Neural cell (in vitro differentiated cells): ENCODE results near the gene TMCO4. TPM values are rescaled to one million over a fixed set of nuclear protein-coding genes. Genes with fewer than 3 reads are reported as not detected.

ENCODE experiments used
- H2AFZ ChIP-seq: fragments of 200-600, 300-800 bp; sonication (generic), shearing (Covaris generic); 2 replicates; pipeline ENCODE4 v1.6.0; 2014; ENCODE audit warnings: low read depth, mild to moderate bottlenecking, antibody characterized with exemption, low read length, moderate library complexity
- H3F3A ChIP-seq: fragments of 200-600 bp; shearing (Covaris generic); 2 replicates; pipeline ENCODE4 v1.6.1; 2016; ENCODE audit warnings: mild to moderate bottlenecking, moderate library complexity, mixed read lengths, antibody characterized with exemption, low read length; ENCODE audit not compliant: insufficient read depth, poor library complexity, severe bottlenecking
- H3K27ac ChIP-seq: fragments of 200-600, 300-800 bp; sonication (generic), shearing (Covaris generic); 2 replicates; pipeline ENCODE4 v1.5.1; 2014; ENCODE audit warnings: mild to moderate bottlenecking, low read length, moderate library complexity
- H3K27me3 ChIP-seq: fragments of 300-800, 200-600 bp; sonication (generic), shearing (Covaris generic); 2 replicates; pipeline ENCODE4 v1.6.0; 2014; ENCODE audit warnings: mild to moderate bottlenecking, low read depth, low read length, moderate library complexity; ENCODE audit not compliant: insufficient read depth
- H3K36me3 ChIP-seq: fragments of 300-800, 200-600 bp; sonication (generic), shearing (Covaris generic); 2 replicates; pipeline ENCODE4 v1.5.1; 2014; ENCODE audit warnings: mild to moderate bottlenecking, antibody characterized with exemption, low read length, moderate library complexity; ENCODE audit not compliant: insufficient read depth
- H3K4me2 ChIP-seq: fragments of 300-800, 200-600 bp; sonication (generic), shearing (Covaris generic); 2 replicates; pipeline ENCODE4 v1.6.0; 2014; ENCODE audit warnings: mild to moderate bottlenecking, low read length
- H3K4me3 ChIP-seq: fragments of 300-800, 200-600 bp; sonication (generic), shearing (Covaris generic); 2 replicates; pipeline ENCODE4 v1.5.1; 2014; ENCODE audit warnings: mild to moderate bottlenecking, low read length, moderate library complexity
- H3K79me2 ChIP-seq: fragments of 200-600 bp; shearing (Covaris generic); replicated peaks from 2 replicates; pipeline ENCODE4 v1.6.0; 2014; ENCODE audit warnings: mild to moderate bottlenecking, low read length, moderate library complexity; ENCODE audit not compliant: insufficient read depth
- H3K9ac ChIP-seq: fragments of 300-800, 200-600 bp; sonication (generic), shearing (Covaris generic); 2 replicates; pipeline ENCODE4 v1.6.1; 2016; ENCODE audit warnings: mild to moderate bottlenecking, low read length, mixed read lengths
- H3K9me2 ChIP-seq: fragments of 200-600 bp; shearing (Covaris generic); 2 replicates; pipeline ENCODE4 v1.6.1; 2016; ENCODE audit warnings: mild to moderate bottlenecking, low read length, mixed read lengths; ENCODE audit not compliant: insufficient read depth
- H3K9me3 ChIP-seq: fragments of 200-600, 300-800 bp; sonication (generic), shearing (Covaris generic); 2 replicates; pipeline ENCODE4 v1.6.1; 2016; ENCODE audit warnings: mild to moderate bottlenecking, mixed run types, low read length, moderate library complexity, mixed read lengths
- H4K20me1 ChIP-seq: fragments of 200-600 bp; shearing (Covaris generic); 2 replicates; pipeline ENCODE4 v1.6.1; 2016; ENCODE audit warnings: mild to moderate bottlenecking, mixed run types; ENCODE audit not compliant: insufficient read depth
- EP300 ChIP-seq: fragments of 450-650 bp; conservative IDR thresholded peaks from 2 replicates; pipeline ENCODE4 v1.6.1; 2014; ENCODE audit warnings: antibody characterized with exemption, mild to moderate bottlenecking, moderate library complexity; ENCODE audit not compliant: poor library complexity, severe bottlenecking
- EZH2 ChIP-seq: fragments of 200-600, 300-800 bp; shearing (Covaris generic), sonication (generic); IDR thresholded peaks from 2 replicates; pipeline ENCODE4 v1.6.1; 2014; ENCODE audit warnings: antibody characterized with exemption, low read length, borderline replicate concordance, mild to moderate bottlenecking; ENCODE audit not compliant: insufficient read depth, poor library complexity, severe bottlenecking
- MXI1 ChIP-seq: fragments of 450-650 bp; conservative IDR thresholded peaks from 2 replicates; pipeline ENCODE4 v1.6.1; 2014; ENCODE audit warnings: antibody characterized with exemption, mild to moderate bottlenecking; ENCODE audit not compliant: poor library complexity, severe bottlenecking
- POLR2AphosphoS5 ChIP-seq: IDR thresholded peaks from 2 replicates; pipeline ENCODE4 v1.6.1; 2012
- RAD21 ChIP-seq: fragments of 450-650 bp; conservative IDR thresholded peaks from 2 replicates; pipeline ENCODE4 v1.6.1; 2014; ENCODE audit warnings: antibody characterized with exemption, mild to moderate bottlenecking, moderate library complexity
- SMC3 ChIP-seq: fragments of 450-650 bp; conservative IDR thresholded peaks from 2 replicates; pipeline ENCODE4 v1.6.1; 2014; ENCODE audit warnings: antibody characterized with exemption, mild to moderate bottlenecking, moderate library complexity; ENCODE audit not compliant: poor library complexity
- TAF1 ChIP-seq: IDR thresholded peaks from 2 replicates; pipeline ENCODE4 v1.6.1; 2012; ENCODE audit warnings: low read depth
- polyA plus RNA-seq: library from polyadenylated mRNA; depleted of rRNA; stranded (reverse); fragments of >200 nt; gene quantifications from 2 replicates; pipeline ENCODE4 v1.2.3, GENCODE V29; 2014
- TF ChIP-seq, protein P1 (sequence below): fragments of 450-650 bp; IDR thresholded peaks from 2 replicates; pipeline ENCODE4 v1.5.1; 2014; ENCODE audit warnings: antibody characterized with exemption, mild to moderate bottlenecking, moderate library complexity; ENCODE audit not compliant: poor library complexity, severe bottlenecking
- TF ChIP-seq, protein P2 (sequence below): IDR thresholded peaks from 2 replicates; pipeline ENCODE4 v1.6.1; 2012; ENCODE audit warnings: borderline replicate concordance

TMCO4 gene
- polyA plus RNA-seq, 1 donor from 2014 or later, result not detected

DNA sequence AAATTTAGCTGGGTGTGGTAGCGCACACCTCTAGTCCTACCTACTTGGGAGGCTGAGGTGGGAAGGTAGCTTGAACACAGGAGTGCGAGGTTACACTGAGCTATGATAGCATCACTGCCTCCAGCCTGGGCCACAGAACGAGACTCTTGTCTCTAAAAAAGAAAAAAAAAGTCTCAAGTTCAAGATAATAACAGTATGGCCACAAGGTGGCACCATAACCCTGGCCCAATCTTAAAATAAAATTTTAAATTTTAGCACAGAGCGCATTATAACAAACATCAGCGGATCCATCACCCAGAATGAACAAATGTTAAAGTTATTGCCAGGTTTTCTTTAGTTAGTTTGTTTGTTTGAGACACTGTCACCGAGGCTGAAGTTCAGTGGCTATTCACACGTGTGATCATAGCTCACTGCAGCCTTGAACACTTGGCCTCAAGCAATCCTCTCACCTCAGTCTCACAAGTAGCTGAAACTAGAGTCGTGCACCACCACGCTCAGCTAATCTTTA, 137.9 kb downstream of the TMCO4 start:
- Histone ChIP-seq H3K9me3 (no peaks in the 10 kb centered on the region), H3K27ac (no peak overlapping the region), H3K9ac (no peak overlapping the region), H3K4me3 (no peak overlapping the region), H3K79me2 (no peaks in the 10 kb centered on the region), H3K36me3 (no peaks in the 10 kb centered on the region), H2AFZ (no peak overlapping the region), H3F3A (no peaks in the 10 kb centered on the region), H3K27me3 (peaks cover 38% of the 10 kb centered on the region), H3K9me2 (no peaks in the 10 kb centered on the region), H3K4me2 (no peak overlapping the region), H4K20me1 (peaks cover 3% of the 10 kb centered on the region)
- TF ChIP-seq SMC3 (peak; percentile 78), RAD21 (peak; percentile 81), EZH2 (no peak), TAF1 (no peak), EP300 (no peak)
- TF ChIP-seq, protein P1, sequence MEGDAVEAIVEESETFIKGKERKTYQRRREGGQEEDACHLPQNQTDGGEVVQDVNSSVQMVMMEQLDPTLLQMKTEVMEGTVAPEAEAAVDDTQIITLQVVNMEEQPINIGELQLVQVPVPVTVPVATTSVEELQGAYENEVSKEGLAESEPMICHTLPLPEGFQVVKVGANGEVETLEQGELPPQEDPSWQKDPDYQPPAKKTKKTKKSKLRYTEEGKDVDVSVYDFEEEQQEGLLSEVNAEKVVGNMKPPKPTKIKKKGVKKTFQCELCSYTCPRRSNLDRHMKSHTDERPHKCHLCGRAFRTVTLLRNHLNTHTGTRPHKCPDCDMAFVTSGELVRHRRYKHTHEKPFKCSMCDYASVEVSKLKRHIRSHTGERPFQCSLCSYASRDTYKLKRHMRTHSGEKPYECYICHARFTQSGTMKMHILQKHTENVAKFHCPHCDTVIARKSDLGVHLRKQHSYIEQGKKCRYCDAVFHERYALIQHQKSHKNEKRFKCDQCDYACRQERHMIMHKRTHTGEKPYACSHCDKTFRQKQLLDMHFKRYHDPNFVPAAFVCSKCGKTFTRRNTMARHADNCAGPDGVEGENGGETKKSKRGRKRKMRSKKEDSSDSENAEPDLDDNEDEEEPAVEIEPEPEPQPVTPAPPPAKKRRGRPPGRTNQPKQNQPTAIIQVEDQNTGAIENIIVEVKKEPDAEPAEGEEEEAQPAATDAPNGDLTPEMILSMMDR, result peak; percentile 86

DNA sequence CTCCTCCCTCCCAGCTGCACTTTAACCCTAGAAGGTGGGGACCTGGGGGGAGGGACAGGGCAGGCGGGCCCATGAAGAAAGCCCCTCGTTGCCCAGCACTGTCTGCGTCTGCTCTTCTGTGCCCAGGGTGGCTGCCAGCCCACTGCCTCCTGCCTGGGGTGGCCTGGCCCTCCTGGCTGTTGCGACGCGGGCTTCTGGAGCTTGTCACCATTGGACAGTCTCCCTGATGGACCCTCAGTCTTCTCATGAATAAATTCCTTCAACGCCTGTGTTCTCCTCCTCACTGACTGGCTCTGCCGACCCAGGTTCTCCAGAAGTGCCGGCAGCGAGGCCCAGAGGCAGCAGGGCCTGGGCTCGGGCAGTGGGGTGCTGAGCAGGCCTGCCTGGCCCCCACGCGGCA, 141.5 kb downstream of the TMCO4 start:
- no peaks in the 10 kb centered on the region for H3K79me2 ChIP-seq
- H3K4me2 ChIP-seq, result no peak overlapping the region
- H3F3A ChIP-seq, result no peaks in the 10 kb centered on the region
- no peak overlapping the region for H2AFZ ChIP-seq
- H3K27ac ChIP-seq, result no peak overlapping the region
- no peak overlapping the region for H3K4me3 ChIP-seq
- H4K20me1 ChIP-seq, result peaks cover 3% of the 10 kb centered on the region
- H3K9ac ChIP-seq, result no peak overlapping the region
- peaks cover 5% of the 10 kb centered on the region for H3K27me3 ChIP-seq
- no peaks in the 10 kb centered on the region for H3K9me2 ChIP-seq
- no peaks in the 10 kb centered on the region for H3K9me3 ChIP-seq
- no peaks in the 10 kb centered on the region for H3K36me3 ChIP-seq
- TF ChIP-seq EP300 (no peak), POLR2AphosphoS5 (no peak), EZH2 (no peak), SMC3 (no peak), TAF1 (no peak), MXI1 (no peak)
- TF ChIP-seq, protein P1, result no peak
- TF ChIP-seq, protein P2, sequence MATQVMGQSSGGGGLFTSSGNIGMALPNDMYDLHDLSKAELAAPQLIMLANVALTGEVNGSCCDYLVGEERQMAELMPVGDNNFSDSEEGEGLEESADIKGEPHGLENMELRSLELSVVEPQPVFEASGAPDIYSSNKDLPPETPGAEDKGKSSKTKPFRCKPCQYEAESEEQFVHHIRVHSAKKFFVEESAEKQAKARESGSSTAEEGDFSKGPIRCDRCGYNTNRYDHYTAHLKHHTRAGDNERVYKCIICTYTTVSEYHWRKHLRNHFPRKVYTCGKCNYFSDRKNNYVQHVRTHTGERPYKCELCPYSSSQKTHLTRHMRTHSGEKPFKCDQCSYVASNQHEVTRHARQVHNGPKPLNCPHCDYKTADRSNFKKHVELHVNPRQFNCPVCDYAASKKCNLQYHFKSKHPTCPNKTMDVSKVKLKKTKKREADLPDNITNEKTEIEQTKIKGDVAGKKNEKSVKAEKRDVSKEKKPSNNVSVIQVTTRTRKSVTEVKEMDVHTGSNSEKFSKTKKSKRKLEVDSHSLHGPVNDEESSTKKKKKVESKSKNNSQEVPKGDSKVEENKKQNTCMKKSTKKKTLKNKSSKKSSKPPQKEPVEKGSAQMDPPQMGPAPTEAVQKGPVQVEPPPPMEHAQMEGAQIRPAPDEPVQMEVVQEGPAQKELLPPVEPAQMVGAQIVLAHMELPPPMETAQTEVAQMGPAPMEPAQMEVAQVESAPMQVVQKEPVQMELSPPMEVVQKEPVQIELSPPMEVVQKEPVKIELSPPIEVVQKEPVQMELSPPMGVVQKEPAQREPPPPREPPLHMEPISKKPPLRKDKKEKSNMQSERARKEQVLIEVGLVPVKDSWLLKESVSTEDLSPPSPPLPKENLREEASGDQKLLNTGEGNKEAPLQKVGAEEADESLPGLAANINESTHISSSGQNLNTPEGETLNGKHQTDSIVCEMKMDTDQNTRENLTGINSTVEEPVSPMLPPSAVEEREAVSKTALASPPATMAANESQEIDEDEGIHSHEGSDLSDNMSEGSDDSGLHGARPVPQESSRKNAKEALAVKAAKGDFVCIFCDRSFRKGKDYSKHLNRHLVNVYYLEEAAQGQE, result no peak
